ENCODE data around the gene EIF4G3.

The EIF4G3 gene

DNA sequence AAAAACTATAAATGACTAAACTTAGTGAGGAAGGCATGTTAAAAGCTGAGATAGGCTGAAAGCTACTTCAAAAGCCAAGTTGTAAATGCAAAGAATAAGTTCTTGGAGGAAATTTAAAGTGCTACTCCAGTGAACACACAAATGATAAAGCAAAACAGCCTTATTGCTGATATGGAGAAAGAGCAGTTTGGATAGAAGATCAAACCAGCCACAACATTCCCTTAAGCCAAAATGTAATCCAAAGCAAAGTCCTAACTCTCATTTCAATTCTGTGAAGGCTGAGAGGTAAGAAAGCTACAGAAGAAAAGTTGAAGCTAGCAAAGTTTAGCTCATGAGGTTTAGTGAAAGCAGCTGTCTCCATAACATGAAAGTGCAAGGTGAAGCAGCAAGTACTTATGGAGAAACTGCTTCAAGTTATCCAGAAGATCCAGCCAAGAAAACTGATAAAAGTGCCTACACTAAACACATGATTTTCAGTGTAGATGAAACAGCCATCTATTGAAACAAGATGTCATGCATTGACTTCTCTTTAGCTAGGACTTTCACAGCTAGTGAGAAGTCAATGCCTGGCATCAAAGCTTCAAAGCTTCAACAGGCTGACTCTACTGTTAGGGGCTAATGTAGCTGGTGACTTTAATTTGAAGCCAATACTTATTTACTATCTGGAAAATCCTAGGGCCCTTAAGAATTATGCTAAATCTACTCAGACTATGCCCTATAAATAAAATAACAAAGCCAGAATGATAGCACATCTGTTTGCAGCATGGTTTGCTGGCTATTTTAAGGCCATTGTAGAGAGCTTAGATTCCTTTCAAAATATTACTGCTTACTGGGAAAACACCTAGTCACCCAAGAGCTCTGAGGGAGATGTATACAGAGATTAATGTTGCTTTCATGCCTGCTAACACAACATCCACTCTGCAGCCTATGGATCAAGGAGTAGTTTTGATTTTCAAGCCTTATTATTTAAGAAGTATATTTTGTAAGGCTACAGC is 188.6 kb downstream of the EIF4G3 start:
- DNase-seq = no peak

DNA sequence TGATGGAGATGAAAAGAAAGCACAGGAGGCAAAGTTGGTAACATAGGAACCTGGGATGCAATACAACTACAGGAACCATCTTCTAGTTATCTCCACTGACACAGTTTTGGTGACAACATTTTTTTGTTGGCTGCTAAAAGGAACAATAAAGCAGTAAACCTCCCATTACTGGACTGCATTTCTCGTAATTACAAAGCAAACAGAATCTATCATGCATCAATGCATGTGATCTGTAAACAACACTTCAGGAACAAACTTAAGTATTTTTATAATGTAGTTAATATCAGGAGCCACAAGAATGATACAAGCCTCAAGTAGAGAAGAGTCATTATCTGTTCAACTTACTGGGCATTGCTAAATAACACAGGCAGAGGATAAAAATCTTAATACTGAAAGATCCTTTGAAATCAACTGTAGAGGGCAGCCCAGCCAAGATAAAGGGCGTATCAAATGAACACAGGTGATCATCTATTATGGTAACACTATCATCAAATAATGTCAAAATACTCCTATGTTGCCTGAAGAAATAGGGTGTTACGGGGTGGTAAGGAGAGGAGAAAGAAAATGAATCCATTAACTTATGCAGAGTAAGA is 193.3 kb downstream of the EIF4G3 start:
- DNase-seq = no peak

DNA sequence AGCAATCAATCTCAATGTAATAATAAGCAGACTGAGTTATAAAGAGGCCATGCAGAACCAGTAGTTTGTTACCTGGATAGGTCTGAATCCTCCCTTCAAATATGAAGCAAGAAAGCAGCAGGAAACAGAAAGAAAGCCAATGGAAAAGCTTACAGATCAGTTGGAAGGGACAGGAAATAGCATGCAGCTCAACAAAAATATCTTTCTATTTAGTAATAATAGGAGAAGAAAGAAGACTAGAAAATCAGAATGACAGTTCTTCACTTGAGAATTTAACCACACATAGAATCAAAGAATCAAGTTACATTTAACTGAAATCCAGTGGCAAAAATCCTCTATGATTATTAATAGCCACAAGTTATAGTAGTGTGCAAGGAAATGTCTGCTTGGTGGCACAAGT is 194.4 kb downstream of the EIF4G3 start:
- no peak for DNase-seq

- no peak for DNase-seq
These were observed 194.8 kb downstream of the EIF4G3 start for GRCh38 chr1:20981915-20982314.

- DNase-seq = no peak
These were observed 196.6 kb downstream of the EIF4G3 start for GRCh38 chr1:20980051-20980450.

- no peak for DNase-seq
These were observed 198.3 kb downstream of the EIF4G3 start for GRCh38 chr1:20978413-20978812.

- DNase-seq = no peak
These were observed 201.0 kb downstream of the EIF4G3 start for GRCh38 chr1:20975668-20976067.

DNA sequence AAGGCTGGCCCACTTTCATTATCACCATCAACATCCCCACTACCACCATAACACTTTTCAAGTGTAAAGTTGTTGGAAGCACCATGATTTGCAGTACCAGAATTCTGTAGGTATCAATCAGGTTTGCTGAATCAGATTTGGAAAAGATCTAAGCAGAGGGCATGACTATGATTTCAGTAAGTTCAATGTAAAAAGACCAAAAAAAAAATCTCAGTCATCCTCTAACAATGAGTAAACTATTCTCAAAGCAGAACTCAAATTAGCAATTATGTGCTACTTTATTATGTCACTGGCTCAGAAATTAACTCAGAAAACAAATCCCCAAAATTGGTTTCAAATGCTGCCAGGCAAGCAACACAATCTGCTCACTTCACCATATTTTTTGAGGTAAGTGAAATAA is 201.7 kb downstream of the EIF4G3 start:
- DNase-seq = no peak

DNA sequence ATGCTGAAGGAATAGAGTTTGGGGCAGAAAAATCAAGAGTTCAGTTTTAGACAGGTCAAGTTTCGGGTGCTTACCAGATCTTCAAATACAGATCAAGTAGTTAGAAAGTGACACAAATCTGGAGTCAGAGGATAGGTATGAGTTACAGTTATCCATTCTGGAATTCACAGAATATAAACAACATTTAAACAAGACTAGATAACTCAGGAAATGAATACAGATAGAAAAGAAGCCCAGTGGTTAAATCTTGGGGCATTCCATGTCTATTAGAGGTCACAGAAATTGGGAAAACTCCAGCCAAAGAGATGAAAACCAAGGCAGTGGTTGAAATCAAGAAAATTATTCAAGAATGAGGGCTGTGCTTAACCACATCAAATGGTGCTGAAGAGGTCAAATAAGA is 202.6 kb downstream of the EIF4G3 start:
- DNase-seq = no peak

DNA sequence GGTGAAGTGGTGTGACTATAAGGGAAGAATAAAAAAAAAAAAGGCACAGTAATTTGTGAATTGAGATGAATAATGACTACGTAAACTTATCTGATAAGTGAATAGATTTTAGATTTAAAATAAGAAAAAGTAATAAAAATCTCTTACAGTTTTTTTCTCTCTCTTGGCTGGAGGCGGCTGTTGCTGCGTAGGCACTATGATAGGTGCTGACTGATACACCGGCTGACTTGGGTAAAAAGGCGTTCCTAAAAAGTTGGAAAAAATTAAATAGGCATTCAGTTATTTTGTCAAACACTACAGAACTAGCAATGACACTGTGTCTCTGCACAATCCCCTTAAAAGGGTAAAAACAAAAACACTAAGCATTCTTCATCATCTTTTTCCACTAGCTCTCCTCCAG is 203.8 kb downstream of the EIF4G3 start:
- DNase-seq = no peak

DNA sequence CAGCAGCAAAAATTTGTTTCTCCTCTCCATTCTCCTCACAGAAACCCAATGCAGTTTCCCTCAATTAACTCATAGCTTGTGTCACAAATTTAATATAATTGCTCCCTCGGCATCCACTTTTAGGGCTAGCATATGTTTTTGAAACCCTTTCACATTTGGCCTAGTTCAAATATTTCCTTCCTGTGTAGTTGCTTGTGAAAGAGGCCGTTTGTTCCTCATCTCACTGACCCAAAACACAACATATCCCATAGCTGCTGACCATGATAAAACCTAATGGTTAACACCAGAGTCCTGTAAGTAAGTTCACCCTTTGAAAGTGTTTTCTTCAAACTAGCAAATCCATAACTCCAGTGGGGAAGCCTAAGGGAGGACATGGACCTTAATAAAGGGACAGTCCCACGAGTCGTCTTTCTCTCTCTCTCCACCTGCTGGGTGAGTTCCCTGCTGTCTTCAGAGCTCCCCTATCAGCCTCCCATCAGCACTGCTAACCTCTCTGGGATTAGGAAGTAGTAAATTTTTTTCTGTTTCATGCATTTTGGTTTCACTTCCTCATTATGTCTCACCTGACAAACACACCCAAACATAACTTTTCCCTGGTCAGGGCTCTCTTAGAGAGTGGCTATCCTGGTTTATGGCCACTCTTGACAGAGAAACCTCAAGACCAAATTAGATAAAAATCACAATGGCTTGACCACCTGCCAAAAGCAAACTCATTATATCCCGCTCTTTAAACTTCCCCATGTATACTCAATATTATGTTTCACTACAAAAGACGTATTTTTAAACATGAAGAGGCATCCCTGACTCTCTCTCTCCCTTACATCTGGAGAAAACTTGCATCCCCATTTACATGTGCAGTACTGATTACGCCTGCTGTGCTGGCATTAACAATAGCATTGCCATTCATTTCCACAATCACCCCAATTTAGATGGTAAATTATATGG is 211.9 kb downstream of the EIF4G3 start:
- DNase-seq = no peak

- DNase-seq = no peak
These were observed 214.0 kb downstream of the EIF4G3 start for GRCh38 chr1:20962576-20963258.

- no peak for DNase-seq
These were observed 218.3 kb downstream of the EIF4G3 start for GRCh38 chr1:20958430-20958829.

DNA sequence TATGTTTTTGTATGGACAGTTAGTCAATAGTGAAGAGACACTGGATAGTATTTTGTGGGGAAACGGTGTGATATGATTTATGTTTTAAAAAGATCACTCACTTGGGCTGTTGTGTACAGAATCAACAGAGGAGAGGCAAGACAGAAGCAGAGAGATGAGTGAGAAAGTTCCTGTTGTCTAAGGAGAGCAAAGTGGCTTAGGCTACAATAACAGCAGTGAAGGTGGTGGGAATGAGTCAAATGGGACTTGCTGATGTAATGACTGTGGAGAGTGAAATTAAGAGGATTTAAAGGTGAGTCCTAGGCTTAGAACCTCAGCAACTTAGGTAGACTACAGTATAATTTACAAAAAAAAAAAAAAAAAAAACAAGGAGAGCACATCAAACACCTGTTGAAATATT is 220.4 kb downstream of the EIF4G3 start:
- no peak for DNase-seq

- DNase-seq = no peak
These were observed 226.0 kb downstream of the EIF4G3 start for GRCh38 chr1:20950679-20951078.

DNA sequence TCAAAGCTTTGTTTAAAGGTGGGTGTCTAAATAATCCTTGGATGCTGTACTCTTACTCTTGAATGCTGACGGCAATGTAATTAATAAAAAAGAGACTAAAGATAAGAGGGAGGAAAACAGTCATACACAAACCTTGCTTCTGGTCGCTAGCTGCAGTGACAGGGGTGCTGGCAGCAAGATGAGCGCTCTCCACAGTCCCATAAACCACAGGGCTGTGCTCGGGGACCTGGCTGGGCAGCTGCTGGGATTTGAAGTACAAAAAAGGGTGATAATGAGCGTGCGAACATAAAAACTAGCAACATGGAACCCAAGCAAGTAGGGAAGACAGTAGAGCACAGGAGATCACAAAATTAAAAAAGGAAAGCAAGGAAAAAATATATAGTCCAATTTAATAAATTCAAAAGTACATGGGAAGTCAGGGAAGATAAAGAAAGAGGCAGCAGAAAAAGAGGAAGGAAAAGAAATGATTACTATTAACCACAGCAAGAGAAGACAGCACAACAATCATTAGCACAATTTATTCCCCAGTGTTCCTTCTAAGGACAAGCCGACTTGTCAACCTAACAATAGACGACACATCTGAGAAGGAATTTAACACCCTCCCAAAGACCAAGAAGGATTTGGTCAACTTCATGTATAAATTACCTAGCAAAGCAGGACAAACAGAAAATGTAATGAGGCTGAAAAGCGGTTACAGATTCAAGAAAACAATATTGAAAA is 226.7 kb downstream of the EIF4G3 start:
- no peak for DNase-seq

DNA sequence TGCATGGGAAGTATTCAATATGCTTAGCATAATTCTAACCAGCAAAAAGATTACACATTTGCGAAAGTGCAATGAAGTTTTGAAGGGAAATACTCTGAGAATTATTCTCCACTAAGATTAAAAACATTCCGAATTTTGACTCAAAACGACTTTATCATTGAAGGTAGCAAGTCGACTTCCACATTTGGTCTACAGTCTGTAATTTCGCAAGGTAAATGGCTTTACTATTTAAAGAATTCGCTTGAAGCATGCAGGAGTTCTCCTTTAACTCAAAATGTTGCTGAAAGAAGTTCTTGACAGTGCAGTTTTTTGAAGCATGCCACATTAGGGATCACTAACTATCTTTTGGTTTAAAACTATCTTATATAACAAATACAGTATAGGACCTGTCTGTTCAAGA is 228.6 kb downstream of the EIF4G3 start:
- DNase-seq = no peak

DNA sequence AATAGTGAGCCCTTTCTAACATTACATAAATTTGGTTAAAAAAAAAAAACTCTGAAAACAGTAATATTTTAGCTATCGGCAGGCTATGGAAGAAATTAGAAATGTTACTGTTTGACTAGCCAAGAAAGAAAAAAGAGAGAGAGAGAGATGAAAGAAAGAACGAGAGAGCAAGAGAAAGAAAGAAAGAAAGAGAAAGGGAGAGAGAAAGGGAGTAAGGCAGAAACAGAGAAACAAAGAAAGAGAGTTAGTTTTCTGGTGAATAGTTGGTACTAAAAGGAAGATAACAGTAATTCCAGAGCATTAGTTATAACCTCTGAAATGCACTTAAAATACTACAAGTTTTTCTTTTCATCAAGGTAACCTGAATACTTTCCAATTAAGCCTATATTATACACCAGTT is 229.3 kb downstream of the EIF4G3 start:
- DNase-seq = no peak

- no peak for DNase-seq
These were observed 240.1 kb downstream of the EIF4G3 start for GRCh38 chr1:20936621-20937020.

- no peak for DNase-seq
These were observed 240.5 kb downstream of the EIF4G3 start for GRCh38 chr1:20936216-20936615.

GRCh38 chr1:20935717-20936116 is 241.0 kb downstream of the EIF4G3 start:
- no peak for DNase-seq

GRCh38 chr1:20932437-20932977 is 244.2 kb downstream of the EIF4G3 start:
- DNase-seq = no peak

Data from GOT3 (cell line).